Heart right ventricle (tissue), 16 donors: Measurements from ENCODE around the gene RUNX1. TPM values are rescaled to one million over a fixed set of nuclear protein-coding genes. Genes with fewer than 3 reads are reported as not detected.

Experiments
- ATAC-seq, 8 donors: fragments of 200-7000 bp; cut with Tn5 transposase; one replicate each; pipeline ENCODE4 v1.9.1; 2020; ENCODE audit warnings: mild to moderate bottlenecking in 8 of 8, moderate library complexity in 8 of 8, moderate number of reproducible peaks in 1 of 8
- DNase-seq, 2 donors: peaks; one replicate each; pipeline ENCODE4 v3.0.0-alpha.2; 2020
- H3K27ac ChIP-seq, 10 donors: fragments of 200-600 bp; sonication (generic) in 2 of 10; one replicate each; pipeline versions ENCODE4 v1.5.0 to v1.8.0; 2020 to 2022; ENCODE audit warnings: mild to moderate bottlenecking in 3 of 10
- H3K27me3 ChIP-seq, 7 donors: fragments of 200-600 bp; one replicate each; pipeline ENCODE4 v1.8.0; 2021 to 2022; ENCODE audit warnings: mild to moderate bottlenecking in 2 of 7
- H3K36me3 ChIP-seq, 9 donors: fragments of 200-600 bp; sonication (generic) in 1 of 9; one replicate each; pipeline versions ENCODE4 v1.5.0 to v1.8.0; 2020 to 2022; ENCODE audit warnings: mild to moderate bottlenecking in 2 of 9
- H3K4me1 ChIP-seq, 9 donors: fragments of 200-600 bp; sonication (generic) in 1 of 9; one replicate each; pipeline versions ENCODE4 v1.5.0 to v1.8.0; 2020 to 2022; ENCODE audit warnings: mild to moderate bottlenecking in 4 of 9
- H3K4me3 ChIP-seq, 10 donors: fragments of 200-600 bp; sonication (generic) in 2 of 10; one replicate each; pipeline versions ENCODE4 v1.5.0 to v1.8.0; 2020 to 2022; ENCODE audit warnings: mild to moderate bottlenecking in 7 of 10, moderate library complexity in 2 of 10
- H3K9me3 ChIP-seq, 11 donors: fragments of 200-600 bp in 10 of 11; sonication (generic) in 2 of 11; one replicate each; pipeline versions ENCODE4 v1.5.0 to v1.8.0; 2013 to 2022; ENCODE audit warnings: mild to moderate bottlenecking in 2 of 11, control low read depth in 1 of 11, moderate library complexity in 1 of 11
- WGBS, 2 donors: extraction: QIAGEN DNeasy Blood & Tissue Kit; methylation state at CpG; one replicate each; pipeline ENCODE4 v1.1.7; 2013; ENCODE audit warnings: inconsistent platforms in 1 of 2; 5-methylcytosine and 5-hydroxymethylcytosine counted together
- intact Hi-C, 10 donors: fragments of 100-400 bp; cut with DNase I; formaldehyde crosslinking; loops; one replicate each; pipeline versions ENCODE4 v1.11.1 to v1.14.2; 2022
- polyA plus RNA-seq, 2 donors: library from polyadenylated mRNA; stranded (reverse); fragments of 200-250 nt; gene quantifications; one replicate each; pipeline ENCODE4 v1.2.3, GENCODE V29; 2013
- total RNA-seq, 10 donors: library from RNA; stranded (reverse); fragmentation: NEBNext Ultra II Directional in 3 of 10; extraction: Animal tissue kit (Norgen Biotek cat#: 25700) in 3 of 10; gene quantifications; one replicate each; pipeline versions ENCODE4 v1.2.1 to v1.2.4, GENCODE V29; 2021 to 2023
- TF ChIP-seq, protein P1 (sequence below), 9 donors: fragments of 200-600 bp; sonication (generic) in 2 of 9; IDR thresholded peaks; one replicate each; pipeline versions ENCODE4 v1.5.0 to v1.8.0; 2021 to 2022; ENCODE audit warnings: antibody characterized with exemption in 9 of 9, mild to moderate bottlenecking in 5 of 9, moderate library complexity in 1 of 9
- donor health status: Arrhythmogenic right ventricular cardiomyopathy.
- donor health status: ischemic (EF 13 %, LVEDD 7.1; RV severe dilation, severe dysfunction).
- donor health status: healthy with polysubstance abuse.
- donor health status: DM: no; HTN: yes; CAD: no.
- donor health status: DM: no; HTN: no; CAD: no.
- donor health status: ischemic (EF 25% LVEDD 6.9; RV normal size, moderate dysfunction).
- donor health status: ischemic (EF 25% LVEDD 5.7; RV mildly dilated, moderate dysfunction).
- donor health status: healthy.
- donor health status: DM: yes; HTN: yes; CAD: no.
- donor health status: Ischemic cardiomyopathy.
- donor health status: ischemic (EF 35%, LVEDD 5.7; RV mildly dilated, moderate dysfunction).
- donor health status: nonischemic (EF 11% LVEDD 7.7; RV severe dilation, severe dysfunction).
- donor health status: DM: yes; HTN: yes; CAD: no.
- donor health status: PGD.
- donor health status: ischemic (EF 29% LVEDD 5.4; RV normal size, mild dysfunction).
- donor health status: nonischemic (EF 23%, LVEDD 6.1; RV moderate dilation, normal function).

Gene RUNX1
- total and polyA plus RNA-seq, 12 donors, result 0.88 to 29.3 (median 3.5) TPM

DNA sequence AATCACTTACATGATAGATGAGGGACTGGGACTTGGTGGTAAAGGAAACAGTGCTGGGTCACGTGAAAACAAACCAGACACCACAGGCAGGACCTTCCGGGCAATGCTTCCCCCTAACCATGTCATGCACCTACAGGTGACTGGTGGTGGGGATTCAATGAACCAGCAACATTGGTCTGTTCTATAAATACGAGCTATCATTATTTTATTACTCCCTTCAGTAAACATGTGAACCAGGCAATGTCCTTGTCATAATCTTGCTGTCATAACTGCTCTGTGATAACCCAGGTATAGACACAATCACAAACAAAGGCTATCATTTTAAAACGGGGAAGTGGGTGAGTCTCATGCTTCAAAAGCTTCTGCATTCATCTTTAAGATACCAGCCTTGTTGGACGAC, 226.9 kb downstream of the RUNX1 start:
- WGBS, 2 donors, result 78 to 83% methylated on average over 5 of the region's 5 CpGs
- Histone ChIP-seq H3K36me3 (peaks cover 0 to 100% (median 0%) of the 10 kb centered on the region in 9 donors), H3K4me1 (peaks cover 0 to 36% (median 0%) of the 10 kb centered on the region in 9 donors), H3K27ac (no peak overlapping the region), H3K9me3 (peaks cover 0 to 13% (median 0%) of the 10 kb centered on the region in 11 donors), H3K4me3 (no peak overlapping the region), H3K27me3 (peaks cover 0 to 8% (median 0%) of the 10 kb centered on the region in 7 donors)
- intact Hi-C loops, result no loop called here
- TF ChIP-seq, protein P1, sequence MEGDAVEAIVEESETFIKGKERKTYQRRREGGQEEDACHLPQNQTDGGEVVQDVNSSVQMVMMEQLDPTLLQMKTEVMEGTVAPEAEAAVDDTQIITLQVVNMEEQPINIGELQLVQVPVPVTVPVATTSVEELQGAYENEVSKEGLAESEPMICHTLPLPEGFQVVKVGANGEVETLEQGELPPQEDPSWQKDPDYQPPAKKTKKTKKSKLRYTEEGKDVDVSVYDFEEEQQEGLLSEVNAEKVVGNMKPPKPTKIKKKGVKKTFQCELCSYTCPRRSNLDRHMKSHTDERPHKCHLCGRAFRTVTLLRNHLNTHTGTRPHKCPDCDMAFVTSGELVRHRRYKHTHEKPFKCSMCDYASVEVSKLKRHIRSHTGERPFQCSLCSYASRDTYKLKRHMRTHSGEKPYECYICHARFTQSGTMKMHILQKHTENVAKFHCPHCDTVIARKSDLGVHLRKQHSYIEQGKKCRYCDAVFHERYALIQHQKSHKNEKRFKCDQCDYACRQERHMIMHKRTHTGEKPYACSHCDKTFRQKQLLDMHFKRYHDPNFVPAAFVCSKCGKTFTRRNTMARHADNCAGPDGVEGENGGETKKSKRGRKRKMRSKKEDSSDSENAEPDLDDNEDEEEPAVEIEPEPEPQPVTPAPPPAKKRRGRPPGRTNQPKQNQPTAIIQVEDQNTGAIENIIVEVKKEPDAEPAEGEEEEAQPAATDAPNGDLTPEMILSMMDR (IDR thresholded peaks at IDR 0.05), result no peak
- no peak for DNase-seq
- ATAC-seq, result no peak

DNA sequence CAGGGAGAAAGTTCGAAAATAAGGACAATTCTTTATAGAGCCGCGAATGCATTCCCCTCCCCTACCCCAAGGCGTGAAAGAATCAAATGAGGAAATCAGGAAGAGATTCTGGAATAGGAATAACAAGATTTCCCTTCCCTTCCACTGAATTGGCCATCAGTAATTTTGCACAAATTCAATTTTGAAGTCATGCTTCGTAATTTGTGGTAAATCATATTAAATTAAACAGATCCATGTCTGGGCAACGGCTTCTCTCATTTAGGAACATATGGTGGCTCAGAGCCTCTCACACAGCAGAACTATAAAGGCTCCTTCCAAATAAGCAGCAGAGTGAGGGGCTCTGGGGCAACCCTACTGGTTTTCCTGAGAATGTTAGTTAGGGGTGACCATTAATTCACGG, 227.4 kb downstream of the RUNX1 start:
- peaks cover 0 to 100% (median 0%) of the 10 kb centered on the region in 9 donors for H3K36me3 ChIP-seq
- H3K4me3 ChIP-seq, result no peak overlapping the region
- WGBS, 2 donors, result 88 to 95% methylated on average over 7 of the region's 7 CpGs
- no peak for DNase-seq
- no peak for ATAC-seq
- TF ChIP-seq, protein P1 (IDR thresholded peaks at IDR 0.05), result no peak
- peaks cover 0 to 12% (median 0%) of the 10 kb centered on the region in 7 donors for H3K27me3 ChIP-seq
- H3K9me3 ChIP-seq, result peaks cover 0 to 12% (median 0%) of the 10 kb centered on the region in 11 donors
- intact Hi-C loops, result no loop called here
- no peak overlapping the region for H3K27ac ChIP-seq
- H3K4me1 ChIP-seq, result peaks cover 0 to 32% (median 0%) of the 10 kb centered on the region in 9 donors

DNA sequence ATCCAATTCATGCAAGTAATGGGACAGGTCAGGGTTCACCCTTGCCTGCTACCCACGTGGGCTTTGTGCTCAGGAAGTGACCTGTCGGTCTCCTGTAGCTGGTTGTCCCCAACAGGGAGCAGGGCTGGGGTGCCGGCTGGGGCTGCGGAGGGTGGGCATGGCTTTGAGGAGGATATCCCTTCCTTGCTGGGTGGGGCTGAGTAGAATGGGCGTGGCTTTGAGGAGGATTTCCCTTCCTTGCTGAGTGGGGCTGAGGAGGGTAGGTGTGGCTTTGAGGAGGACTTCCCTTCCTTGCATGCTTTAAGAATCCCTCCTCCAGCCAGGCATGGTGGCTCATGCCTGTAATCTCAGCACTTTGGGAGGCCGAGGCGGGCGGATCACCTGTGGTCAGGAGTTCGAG, 229.1 kb downstream of the RUNX1 start:
- Histone ChIP-seq H3K27me3 (peaks cover 0 to 23% (median 0%) of the 10 kb centered on the region in 7 donors), H3K9me3 (no peaks in the 10 kb centered on the region), H3K4me1 (peaks cover 0 to 29% (median 0%) of the 10 kb centered on the region in 9 donors), H3K36me3 (peaks cover 0 to 100% (median 0%) of the 10 kb centered on the region in 9 donors), H3K4me3 (no peak overlapping the region), H3K27ac (no peak overlapping the region)
- 83 to 85% methylated on average over 9 of the region's 9 CpGs for WGBS, 2 donors
- intact Hi-C loops, result no loop called here
- TF ChIP-seq, protein P1 (IDR thresholded peaks at IDR 0.05), result no peak
- DNase-seq (no peak), ATAC-seq (no peak)

DNA sequence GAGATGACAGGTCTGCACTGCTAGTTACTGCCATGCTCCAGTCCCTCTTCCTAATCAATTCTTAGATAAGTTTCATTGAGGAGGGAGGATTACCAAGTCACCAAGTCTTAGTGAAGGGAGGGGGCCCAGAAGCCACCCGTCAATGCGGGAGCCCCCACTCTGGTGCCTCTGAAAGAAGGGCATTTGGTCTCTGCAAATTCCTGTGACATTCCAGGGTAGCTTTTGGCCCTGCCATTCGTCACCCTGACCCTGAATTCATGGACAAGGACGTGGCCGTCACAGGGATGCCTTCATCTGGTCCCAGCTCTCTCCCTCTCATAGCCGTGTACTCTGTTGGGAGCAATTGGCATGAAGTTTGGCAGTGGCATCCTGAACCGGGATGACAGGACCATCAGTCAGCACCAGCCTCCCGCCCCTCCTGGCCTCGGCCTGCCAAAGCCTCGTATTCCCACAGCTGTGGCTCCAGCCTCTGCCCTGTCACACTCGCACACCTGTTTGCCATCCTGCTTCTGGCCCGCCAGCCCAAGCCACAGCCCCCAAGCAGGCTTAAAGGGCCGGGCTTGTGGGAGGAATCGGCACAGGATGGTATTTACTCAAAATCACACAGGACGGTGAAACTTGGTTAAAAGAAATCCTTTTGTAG, 229.6 kb downstream of the RUNX1 start:
- peaks cover 0 to 35% (median 0%) of the 10 kb centered on the region in 9 donors for H3K4me1 ChIP-seq
- peaks cover 0 to 100% (median 0%) of the 10 kb centered on the region in 9 donors for H3K36me3 ChIP-seq
- no peaks in the 10 kb centered on the region for H3K9me3 ChIP-seq
- DNase-seq, result no peak
- TF ChIP-seq, protein P1 (IDR thresholded peaks at IDR 0.05), result no peak
- intact Hi-C loops, result no loop called here
- ATAC-seq, result no peak
- H3K27ac ChIP-seq, result no peak overlapping the region
- H3K4me3 ChIP-seq, result no peak overlapping the region
- H3K27me3 ChIP-seq, result peaks cover 0 to 25% (median 1%) of the 10 kb centered on the region in 7 donors
- 68 to 72% methylated on average over 15 of the region's 15 CpGs for WGBS, 2 donors
